Measurements from ENCODE around the gene DCAF5.

DNA sequence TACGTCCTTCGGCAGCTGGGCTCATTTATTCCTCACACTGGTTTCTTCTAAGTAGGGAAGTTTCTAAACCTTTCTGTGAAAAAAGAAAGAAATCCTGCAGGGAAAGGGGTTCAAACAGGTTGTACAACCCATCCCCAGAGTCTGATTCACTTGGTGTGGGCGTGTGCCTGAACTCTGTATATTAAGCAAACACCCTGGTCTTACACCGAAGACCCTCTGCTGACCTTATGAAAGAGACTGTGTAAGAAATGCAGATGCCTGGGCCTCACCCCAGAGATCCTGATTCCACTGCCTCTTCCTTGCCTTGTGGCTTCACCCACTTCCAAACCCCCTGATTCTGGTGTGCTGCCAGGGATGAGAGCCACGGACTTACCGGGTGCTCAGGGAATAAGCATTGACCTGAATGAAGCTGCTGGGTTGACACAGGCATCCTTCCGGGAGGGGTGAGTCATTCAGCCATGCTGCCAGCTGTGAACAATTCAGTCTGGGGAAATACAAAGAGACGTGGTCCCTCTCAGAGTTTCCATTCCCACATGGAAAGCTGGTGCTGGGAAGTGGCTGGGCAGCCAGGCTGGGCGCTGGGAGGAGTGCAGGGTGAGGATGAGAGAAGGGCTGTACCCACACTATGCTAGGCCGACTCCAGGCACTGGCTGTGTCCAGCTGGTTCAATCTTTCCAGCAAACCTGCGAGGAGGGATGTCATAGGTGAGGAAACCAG, 147.3 kb downstream of the DCAF5 start:
- TF ChIP-seq CTCF (IDR thresholded peaks at IDR 0.05) (no peak), EP300 (IDR thresholded peaks at IDR 0.05) (no peak)
